ENCODE results near the gene RNF31.

RNF31 gene

GRCh38 chr14:24130717-24131548 is 16.4 kb upstream of the RNF31 start:
- Histone ChIP-seq H3K9me3 (ENCODE audit: severe bottlenecking) (no peaks in the 10 kb centered on the region), H3K4me3 (ENCODE audit: low read depth, low read length) (no peak overlapping the region), H3K27me3 (ENCODE audit: insufficient read depth, low read depth, severe bottlenecking) (no peaks in the 10 kb centered on the region), H3K27ac (no peak overlapping the region), H3K36me3 (no peaks in the 10 kb centered on the region)
- TF ChIP-seq, protein P1, sequence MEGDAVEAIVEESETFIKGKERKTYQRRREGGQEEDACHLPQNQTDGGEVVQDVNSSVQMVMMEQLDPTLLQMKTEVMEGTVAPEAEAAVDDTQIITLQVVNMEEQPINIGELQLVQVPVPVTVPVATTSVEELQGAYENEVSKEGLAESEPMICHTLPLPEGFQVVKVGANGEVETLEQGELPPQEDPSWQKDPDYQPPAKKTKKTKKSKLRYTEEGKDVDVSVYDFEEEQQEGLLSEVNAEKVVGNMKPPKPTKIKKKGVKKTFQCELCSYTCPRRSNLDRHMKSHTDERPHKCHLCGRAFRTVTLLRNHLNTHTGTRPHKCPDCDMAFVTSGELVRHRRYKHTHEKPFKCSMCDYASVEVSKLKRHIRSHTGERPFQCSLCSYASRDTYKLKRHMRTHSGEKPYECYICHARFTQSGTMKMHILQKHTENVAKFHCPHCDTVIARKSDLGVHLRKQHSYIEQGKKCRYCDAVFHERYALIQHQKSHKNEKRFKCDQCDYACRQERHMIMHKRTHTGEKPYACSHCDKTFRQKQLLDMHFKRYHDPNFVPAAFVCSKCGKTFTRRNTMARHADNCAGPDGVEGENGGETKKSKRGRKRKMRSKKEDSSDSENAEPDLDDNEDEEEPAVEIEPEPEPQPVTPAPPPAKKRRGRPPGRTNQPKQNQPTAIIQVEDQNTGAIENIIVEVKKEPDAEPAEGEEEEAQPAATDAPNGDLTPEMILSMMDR (IDR thresholded peaks at IDR 0.05; ENCODE audit: low read depth, low read length): no peak
- no peak for DNase-seq

GRCh38 chr14:24131549-24131966 is 15.7 kb upstream of the RNF31 start:
- H3K9me3 ChIP-seq (ENCODE audit: severe bottlenecking): no peaks in the 10 kb centered on the region
- H3K27me3 ChIP-seq (ENCODE audit: insufficient read depth, low read depth, severe bottlenecking): no peaks in the 10 kb centered on the region
- no peak overlapping the region for H3K4me3 ChIP-seq (ENCODE audit: low read depth, low read length)
- TF ChIP-seq, protein P1 (IDR thresholded peaks at IDR 0.05; ENCODE audit: low read depth, low read length): no peak
- H3K27ac ChIP-seq: no peak overlapping the region
- no peaks in the 10 kb centered on the region for H3K36me3 ChIP-seq
- no peak for DNase-seq

DNA sequence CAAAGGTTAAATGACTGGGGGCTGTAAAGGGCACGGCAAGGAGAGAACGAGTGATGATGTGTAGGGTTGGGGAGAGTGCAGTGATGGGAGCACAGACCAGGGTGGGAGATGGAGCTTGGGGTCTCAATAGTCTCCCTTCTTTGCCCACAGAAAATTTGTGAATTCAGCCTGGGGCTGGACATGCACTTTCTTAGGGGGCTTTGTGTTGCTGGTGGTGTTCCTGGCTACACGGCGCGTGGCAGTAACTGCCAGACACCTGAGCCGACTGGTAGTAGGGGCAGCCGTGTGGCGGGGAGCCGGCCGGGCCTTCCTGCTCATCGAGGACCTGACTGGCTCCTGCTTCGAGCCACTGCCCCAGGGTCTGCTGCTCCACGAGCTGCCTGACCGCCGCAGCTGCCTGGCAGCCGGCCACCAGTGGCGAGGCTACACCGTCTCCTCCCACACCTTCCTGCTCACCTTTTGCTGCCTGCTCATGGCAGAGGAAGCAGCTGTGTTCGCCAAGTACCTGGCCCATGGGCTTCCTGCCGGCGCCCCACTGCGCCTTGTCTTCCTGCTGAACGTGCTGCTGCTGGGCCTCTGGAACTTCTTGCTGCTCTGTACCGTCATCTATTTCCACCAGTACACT is 15.1 kb upstream of the RNF31 start:
- H3K9me3 ChIP-seq (ENCODE audit: severe bottlenecking): no peaks in the 10 kb centered on the region
- no peaks in the 10 kb centered on the region for H3K36me3 ChIP-seq
- TF ChIP-seq, protein P1 (IDR thresholded peaks at IDR 0.05; ENCODE audit: low read depth, low read length): no peak
- no peak for DNase-seq
- no peak overlapping the region for H3K4me3 ChIP-seq (ENCODE audit: low read depth, low read length)
- no peaks in the 10 kb centered on the region for H3K27me3 ChIP-seq (ENCODE audit: insufficient read depth, low read depth, severe bottlenecking)
- no peak overlapping the region for H3K27ac ChIP-seq

GRCh38 chr14:24132976-24133375 is 14.3 kb upstream of the RNF31 start:
- no peak for DNase-seq
- TF ChIP-seq, protein P1 (IDR thresholded peaks at IDR 0.05; ENCODE audit: low read depth, low read length): no peak
- H3K9me3 ChIP-seq (ENCODE audit: severe bottlenecking): no peaks in the 10 kb centered on the region
- H3K27ac ChIP-seq: no peak overlapping the region
- no peak overlapping the region for H3K4me3 ChIP-seq (ENCODE audit: low read depth, low read length)
- no peaks in the 10 kb centered on the region for H3K27me3 ChIP-seq (ENCODE audit: insufficient read depth, low read depth, severe bottlenecking)
- peaks cover 6% of the 10 kb centered on the region for H3K36me3 ChIP-seq

DNA sequence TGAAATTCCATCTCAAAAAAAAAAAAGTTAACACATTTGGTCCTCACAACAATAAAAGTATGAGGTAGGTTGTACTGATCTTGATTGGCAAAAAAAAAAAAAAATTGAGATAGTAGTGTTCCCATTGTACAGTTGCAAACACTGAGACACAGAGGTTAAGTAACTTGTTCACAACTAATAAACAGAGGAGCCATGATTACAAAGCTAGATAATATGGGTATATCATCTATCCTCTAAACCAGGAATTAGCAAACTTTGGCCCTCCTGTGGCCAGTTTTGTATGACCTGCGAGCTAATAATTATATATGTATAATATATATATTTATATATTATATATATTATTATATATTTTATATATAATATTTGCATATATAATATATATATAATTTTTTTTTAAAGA is 13.6 kb upstream of the RNF31 start:
- Histone ChIP-seq H3K27me3 (ENCODE audit: insufficient read depth, low read depth, severe bottlenecking) (no peaks in the 10 kb centered on the region), H3K27ac (no peak overlapping the region), H3K36me3 (peaks cover 14% of the 10 kb centered on the region), H3K4me3 (ENCODE audit: low read depth, low read length) (no peak overlapping the region), H3K9me3 (ENCODE audit: severe bottlenecking) (no peaks in the 10 kb centered on the region)
- no peak for DNase-seq
- TF ChIP-seq, protein P1 (IDR thresholded peaks at IDR 0.05; ENCODE audit: low read depth, low read length): no peak
